GM18499 (cell line): Measurements from ENCODE around the gene CCDC74B.
"Not testable (repeated sequence)": the region's sequence is repeated elsewhere in the genome, so short reads cannot be mapped to it uniquely, and the experiment has no call there.

Experiments
- ATAC-seq: cut with Tn5 transposase; IDR thresholded peaks from one replicate; pipeline ENCODE4 v1.9.1; 2021; ENCODE audit warnings: moderate number of reproducible peaks; ENCODE audit not compliant: insufficient read depth, unreplicated experiment

The CCDC74B gene

DNA sequence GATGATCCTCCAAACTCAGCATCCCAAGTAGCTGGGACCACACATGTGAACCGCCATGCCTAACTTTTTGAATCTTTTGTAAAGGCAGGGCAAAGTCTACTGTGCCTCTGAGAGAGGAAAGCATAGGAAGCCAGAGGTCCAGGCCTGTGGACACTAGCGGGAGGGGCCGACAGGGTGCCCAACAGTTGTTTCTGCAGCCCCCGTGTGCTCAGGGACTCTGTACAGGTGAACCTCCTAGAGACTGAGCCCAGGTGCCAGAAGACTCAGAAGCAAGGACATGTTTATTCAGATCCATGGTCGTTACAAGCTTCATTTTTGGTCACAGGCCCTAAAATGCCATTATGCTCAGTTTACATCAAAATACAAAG lies 6.2 kb upstream of the CCDC74B start:
- ATAC-seq, result not testable (repeated sequence)

DNA sequence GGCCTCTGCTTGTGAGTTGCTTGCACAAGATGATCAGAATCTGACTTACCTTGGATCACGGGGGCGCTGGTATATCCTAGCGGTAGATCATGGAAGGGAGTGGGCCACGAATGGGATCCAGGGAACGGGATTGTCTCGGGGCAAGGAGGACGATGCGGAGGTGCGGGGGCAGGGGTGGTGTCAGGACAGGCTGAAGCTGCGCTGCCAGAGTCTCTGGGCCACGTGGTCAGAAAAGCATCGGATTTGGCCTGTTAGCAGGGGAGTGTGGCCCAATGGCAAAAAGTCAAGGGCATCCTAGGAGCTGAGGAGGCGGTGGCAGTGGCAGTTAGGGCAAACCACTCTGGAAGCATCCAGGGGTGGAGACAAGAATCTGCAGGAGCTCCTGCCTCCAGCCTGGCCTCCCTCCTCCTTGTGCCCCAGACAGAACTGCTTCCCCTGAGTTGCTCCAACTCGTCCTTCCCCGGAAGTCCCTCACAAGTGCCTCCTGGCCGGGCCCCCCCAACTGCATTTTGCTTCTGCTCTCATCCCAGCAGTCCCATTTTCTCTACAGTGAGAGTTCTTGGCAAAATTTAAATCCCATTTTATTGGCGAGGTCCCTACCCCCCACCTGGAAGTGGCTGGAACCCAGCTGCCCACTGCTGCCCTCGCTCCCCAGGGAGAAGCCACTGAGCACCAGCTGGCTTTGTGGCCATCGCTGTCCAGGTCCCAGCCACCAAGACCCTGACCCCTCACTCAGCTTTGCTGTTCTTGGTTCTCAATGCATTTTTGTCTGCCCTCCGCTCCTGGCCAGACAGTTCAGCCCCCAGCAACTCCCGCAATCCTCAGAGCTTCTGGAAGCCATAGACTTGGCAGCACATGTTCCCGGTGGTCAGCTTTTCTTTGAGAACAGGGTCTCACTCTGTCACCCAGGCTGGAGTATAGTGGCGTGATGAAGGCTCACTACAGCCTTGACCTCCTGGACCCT lies 5.6 kb upstream of the CCDC74B start:
- ATAC-seq, result no peak

DNA sequence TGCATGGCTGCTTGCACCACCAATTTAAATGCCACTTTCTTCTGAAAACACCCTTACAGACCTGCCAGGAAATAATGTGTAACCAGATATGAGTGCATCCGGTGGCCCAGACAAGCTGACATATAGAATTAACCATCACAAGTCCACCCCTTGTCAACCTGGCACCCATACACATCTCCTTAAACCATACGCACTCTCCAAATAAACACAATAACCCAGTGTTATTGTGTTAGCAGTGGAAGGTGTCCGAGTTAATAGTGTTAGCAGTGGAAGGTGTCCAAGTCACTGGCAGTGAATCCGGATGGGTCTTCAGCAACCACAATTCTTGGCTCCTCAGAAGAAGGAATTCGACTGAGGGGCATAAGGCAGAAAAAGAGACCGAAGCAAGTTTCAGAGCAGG lies 3.6 kb upstream of the CCDC74B start:
- not testable (repeated sequence) for ATAC-seq

DNA sequence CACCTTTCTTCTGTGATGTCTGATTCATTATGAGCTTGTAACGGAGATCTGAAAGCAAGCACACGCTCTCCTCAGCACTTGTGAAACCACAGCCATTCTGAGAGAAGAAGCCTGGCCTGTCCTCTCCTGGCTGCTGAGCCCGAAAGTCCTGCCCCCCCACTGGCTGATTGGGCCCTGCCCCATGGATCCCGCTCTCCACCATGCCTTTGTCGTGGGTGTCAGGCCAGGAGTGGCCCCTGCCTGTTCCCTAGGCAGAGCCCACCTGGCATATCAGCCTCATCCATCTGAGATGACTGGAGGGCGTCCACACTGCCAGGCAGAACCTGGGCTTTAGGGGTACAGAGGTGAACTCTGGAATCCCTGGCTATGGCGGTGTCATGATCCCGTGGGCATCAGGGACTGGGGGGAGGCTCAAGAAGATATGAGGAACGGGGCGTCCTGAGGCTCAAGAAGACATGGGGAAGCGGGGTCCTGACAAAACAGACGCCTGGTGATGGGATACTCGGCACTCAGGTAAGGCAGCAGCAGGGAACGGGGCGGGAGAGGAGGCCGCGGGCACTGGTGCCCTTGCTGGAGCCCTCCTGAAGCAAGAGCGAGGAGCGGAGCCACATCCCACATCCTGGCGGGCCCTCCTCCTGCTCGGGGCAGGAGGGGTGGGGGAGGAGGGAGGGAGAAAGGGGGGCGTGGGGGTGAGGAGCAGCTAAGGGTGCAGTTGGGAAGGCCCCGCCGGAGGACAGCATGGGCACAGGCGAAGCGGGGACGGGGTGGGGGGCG lies 1.5 kb downstream of the CCDC74B start:
- ATAC-seq, result not testable (repeated sequence)

DNA sequence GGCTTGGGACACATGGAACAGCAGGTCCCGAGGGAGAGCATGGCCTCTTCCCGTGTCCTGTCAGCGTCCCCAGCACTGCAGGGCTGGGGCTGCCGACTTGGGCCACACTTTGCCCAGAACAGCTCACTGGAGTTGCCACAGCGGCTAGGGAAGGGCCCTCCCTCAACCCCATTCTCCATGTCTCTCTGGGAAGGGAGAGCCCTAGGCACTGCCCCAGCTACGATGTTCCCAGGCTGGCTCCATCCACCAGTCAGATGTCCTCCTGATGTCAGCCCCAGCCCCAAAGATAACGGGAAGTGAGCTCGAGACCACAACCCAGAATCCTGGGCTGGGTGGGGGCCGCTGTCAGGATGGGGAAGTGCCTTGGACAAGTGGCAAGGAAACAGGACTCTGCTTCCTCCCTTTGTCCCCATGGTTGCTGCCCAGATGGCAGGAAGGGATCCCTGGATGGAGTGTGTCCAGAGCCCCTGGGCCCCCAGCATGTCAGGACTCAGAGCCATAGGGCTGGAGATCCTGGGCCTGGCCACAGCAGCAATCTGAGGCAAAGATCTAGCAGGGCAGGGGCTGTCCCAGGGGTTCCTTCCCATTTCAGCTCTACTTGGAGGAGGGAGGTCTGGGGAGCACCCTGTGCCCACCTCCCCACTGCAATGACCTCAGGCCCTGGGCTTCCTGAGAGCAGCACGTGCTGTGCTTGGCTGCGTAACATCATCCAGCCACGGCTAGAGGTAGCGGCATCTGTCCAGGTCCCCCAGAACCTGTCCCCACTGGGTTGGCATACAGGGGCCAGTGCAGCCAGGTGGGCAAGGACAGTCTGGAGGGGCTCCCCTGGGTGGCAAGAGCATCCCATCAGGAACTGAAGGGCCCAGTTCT lies 2.3 kb downstream of the CCDC74B start:
- not testable (repeated sequence) for ATAC-seq

DNA sequence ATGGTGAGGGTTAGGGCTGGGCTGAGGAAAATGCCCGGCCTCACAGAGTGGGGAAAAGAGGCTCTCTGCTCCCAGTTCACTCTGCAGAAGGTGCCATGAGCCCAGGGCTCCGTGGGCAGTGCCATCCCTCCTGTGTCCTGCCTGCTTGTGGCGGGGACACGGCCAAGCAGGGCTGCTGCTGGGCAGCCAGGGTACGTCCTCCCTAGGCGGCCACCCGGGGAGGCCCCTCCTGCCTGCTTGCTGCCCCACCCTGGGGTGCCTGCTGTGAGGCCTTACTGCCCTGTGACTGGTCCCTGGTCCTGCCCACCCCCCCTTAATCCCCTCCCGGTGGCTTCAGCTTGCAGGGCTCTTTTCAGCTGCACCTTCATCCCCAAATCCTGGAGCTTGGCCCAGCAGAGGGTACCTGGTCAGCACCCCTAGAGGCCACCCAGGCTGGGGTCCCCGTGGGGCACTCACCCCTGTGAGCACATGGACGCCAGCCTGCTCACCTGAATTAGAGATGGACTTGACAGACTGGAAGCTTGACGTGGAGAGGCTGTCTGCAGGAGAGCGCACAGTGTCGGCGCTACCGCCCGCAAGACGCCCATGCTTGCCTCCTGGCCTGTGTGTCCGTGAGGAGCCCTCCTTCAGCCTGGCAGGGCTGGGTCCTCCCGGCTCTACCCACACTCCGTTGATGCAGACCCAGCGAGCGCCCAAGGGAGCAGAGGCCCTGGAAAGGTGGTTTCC lies 3.1 kb downstream of the CCDC74B start:
- ATAC-seq, result not testable (repeated sequence)

DNA sequence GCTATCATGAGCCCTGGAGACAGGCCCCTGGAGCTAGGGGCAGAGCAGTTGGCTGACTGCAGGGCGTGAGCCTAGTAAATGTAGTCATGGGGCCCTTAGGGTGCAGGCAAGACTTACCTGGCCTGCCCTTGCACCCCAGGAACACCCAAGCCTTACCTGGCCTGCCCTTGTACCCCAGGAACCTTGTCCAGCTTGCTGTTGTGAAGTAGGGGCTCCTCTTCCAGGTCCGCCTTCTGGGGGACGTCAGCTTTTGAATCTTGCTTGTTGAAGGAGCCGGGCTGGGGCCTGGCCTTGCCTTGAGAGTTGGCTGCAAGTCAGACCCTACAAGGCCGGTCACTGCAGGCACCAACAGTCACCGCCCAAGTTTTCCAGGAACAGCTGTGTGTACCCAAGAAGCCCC lies 3.9 kb downstream of the CCDC74B start:
- not testable (repeated sequence) for ATAC-seq

DNA sequence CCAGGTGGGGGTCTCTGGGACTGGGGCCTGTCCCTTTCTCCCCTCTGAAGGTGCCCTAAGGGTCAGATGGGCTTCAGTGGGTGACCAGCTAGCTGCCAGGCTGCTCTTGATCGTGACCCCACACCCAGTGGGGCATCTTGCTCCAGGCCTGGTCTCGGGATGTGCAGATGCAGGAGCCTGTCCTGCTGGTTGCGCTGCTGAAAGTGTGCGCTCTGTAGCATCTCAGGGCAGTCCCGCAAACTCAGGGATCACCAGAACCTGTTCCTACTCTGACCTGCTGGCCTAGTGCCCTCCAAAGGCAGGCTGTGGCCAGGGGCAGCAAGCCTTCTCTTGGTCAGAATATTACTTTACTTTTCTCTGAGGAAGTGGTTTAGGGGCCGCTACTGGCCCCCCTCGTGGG lies 4.4 kb downstream of the CCDC74B start:
- ATAC-seq, result not testable (repeated sequence)

DNA sequence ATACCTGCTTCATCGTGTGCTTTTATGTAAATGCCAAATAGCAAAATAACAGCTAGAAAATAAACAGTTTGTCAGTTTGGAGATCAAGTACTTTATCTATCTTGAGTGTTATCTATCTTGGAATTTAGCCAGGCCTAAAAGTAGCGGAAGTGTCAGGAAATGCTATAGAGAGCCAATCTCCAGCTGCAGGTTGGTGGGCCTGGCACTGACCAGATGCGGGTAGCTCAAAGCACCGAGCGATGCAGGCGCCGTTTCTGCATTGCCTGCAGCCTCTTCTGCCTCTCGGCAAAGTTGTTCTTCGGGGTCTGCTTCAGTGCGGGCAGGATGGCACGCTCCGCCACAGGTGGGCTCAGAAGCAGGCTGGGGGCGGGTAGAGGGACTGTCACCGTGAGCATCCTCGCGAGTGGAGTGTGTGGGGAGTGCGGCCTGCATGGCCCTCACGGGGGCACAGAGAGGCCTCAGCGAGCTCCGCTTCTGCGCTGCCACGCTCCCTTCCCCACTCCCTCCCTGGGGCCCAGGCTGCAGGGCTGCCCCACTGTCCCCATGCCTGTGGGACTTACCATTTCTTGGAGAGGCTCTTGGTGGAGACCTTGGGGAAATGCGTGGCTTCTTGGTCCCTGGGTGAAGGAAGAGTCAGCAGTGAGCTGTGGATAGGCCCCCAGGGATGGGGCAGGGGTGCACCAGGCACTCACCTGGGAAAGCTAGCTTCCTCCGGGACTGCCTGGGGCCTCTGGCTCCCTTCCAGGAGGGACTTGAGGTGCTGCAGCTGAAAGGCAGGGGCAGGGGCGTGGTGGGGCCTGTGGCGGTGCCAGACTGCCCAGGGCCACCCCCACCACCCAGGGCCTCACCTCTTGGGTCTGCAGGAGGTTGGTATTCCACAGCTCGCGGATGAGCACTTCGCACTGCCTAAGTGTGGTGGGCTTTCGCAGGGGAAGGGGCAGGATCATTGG lies 5.3 kb downstream of the CCDC74B start:
- not testable (repeated sequence) for ATAC-seq

DNA sequence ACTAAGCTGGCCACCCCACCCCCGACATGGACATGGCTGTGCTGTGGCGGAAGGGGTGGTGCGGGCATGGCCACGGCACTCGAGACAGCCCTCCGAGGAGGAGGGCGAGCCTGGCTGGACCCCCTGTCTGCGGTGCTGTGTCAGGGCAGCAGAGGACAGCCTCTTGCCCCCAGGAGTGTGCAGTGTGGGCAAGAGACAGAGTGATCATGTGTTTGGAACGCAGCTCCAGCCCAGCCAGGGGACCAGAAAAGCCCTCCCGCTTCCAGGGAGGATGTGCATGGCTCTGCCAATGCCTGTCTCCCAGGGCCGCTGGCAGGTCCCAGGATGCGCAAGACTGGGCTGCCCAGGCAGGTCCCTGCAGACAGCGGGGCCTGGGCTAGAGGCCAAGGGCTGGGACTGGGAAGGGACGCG lies 6.1 kb downstream of the CCDC74B start:
- not testable (repeated sequence) for ATAC-seq

DNA sequence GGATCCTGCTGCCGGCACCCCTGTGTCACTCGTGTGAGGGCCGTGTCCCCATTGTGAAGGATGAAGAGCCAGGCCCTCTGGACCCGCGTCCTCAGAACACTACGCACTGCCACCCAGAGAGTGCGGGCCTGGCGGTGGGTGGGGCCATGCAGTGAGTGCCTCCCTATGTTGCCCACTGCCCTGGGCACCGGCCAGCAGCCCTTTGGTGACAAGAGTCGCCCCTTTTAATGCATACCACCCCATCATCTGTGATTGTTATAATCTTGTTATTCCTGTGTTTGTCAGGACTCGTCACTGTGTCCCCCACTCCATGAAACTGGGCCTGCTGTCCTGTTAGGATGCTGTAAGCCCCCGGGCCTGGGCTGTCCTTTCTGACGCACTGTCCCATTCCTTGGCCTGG lies 6.6 kb downstream of the CCDC74B start:
- ATAC-seq, result not testable (repeated sequence)

DNA sequence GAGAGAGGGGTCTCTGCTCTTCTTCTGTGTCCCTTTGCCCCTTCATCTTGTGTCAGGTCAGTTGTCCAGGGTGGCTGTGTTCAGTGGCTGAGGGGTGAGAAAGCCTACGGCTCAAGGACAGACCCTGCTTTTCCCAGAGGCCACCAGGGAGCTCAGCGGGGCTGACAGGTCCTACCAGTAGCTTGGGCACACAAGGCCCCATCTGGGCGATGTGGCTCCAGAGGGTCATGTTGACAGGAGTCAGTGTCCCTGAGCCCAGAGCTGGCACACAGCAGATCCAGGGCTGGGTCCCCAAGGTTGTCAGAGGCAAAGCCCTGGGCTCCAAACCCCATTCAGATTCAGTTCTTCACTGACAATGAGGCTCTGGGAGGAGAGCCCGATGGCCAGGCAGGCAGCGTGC lies 7.8 kb downstream of the CCDC74B start:
- ATAC-seq, result not testable (repeated sequence)

DNA sequence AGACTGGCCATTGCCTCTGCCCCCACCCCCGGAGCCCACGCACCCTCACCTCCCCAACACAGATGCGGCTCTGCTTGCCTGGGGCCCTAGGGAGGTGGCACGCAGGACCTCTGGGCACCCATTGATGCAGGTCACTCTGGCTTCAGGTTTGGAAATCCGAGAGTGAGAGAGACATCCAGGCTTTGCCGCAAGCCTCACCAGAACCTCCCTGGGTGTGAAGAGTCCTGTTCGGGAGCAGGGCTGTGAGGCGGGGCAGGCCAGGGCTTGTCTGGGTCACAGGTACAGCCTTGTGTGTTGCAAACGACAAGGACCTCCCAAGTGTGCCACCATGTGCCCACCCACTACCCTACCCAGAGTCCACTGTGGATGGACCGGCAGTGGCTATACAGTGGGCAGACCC lies 8.4 kb downstream of the CCDC74B start:
- ATAC-seq, result not testable (repeated sequence)

DNA sequence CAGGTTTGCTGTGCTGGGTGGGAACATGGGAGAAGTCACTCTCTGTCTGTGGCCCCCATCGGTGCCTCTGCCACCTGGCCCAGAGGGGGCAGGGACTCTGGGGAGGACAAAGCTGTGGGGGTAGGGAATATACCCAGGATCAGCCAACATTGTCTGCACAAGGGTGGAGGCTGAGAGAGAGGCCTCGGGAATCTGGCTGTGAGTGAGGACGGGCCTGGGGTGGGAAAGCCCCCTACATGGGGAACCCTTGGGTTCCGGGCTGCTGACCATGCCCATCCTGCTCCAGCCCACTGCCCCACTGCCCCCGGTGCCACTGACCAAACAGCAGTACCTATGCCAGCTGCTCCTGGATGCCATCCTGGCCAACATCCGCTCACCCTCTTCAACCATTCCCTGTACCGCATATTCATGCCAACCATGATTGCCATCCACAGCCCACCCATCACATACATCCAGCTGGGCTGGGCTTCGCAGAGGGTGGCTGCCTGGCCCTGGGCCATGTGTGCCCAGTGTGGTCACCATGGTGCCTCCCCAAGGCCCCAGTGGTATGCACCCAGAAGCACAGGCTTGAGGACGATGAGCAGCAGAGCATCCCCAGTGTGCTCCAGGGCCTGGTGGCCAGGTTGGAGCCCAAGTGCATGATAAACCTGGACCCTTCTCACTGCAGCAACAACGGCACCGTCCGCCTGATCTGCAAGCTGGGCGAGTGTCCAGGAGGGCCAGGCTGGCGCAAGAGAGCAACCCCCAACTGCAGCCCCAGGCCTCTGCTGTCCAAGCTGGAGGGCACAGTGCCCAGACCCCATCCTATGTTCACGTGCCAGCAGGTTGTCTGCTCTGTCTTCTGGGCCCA lies 9.0 kb downstream of the CCDC74B start:
- ATAC-seq, result no peak

DNA sequence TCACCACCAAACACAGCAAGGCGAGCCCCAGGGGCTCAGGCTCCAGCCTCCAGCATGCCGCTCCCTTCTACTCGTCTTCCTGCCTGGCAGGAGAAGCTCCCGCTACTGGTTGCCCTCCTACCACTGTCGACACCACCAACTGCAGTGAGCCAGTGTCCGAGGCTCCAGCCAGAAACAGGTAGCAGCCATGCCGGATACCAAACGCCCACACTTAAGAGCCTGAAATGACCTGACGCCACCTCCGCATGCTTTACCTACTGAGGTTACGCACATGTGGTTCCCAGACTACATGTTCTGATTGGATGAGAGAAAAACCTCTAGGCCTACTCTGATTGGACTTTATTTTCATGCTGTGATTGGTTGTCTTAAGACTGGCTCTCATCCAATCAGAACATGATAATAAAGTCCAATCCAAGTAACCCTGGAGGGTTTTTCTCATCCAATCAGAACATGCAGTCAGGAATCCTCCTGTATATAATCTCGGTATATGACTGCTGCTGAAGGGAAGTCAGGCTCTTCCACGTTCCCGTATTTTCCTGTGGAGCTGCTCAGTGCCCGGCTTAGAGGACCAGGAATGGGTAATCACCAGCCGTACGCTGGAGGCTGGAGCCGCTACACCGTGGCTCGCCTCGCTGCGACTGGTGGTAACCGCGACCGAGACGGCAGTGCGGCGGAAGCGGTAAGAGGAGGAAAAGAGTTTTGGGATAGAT lies 15.6 kb downstream of the CCDC74B start, which contains the start of gene POTEF:
POTEF (minus strand) TSS at position 103 of the 710 bp plus-strand sequence. CDS start 8,707 bp downstream, outside the sequence.
- ATAC-seq, result not testable (repeated sequence)

DNA sequence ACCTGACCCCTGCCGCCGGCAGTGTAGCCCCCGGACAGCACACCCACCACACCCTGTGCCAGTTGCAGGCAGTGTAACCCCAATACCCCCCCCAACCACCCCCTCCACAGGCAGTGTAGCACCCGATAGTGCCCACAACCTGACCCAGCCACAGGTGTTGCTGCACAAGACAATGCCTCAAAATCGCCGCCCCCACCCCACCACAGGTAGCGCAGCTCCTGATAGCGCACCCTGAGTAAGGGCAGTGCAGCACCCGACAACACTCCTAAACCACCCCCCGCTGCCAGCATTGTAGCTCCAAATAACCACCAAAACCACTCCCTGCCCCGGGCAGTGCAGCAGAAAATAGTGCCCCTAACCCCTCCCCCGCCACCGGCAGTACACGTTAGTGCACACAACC lies 16.4 kb downstream of the CCDC74B start:
- not testable (repeated sequence) for ATAC-seq

DNA sequence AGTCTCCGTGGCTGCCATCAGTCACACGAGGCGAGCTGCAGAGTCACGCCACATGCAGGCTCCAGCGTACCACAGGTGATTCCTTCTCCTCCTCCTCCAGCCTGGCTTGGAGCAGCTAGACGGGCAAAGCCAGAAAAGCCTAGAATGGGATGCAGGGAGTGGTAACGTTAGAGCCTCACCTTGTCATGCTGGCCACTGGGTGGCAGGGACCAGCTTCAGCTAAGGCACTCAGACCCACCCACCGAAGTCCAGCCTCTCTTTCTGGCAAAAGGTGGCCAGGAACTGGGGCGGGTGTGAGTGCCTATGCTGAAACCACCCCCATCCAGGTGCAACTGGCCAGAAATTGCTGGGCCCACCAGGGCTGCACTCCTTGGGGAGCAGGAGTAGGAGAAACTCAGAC lies 17.2 kb downstream of the CCDC74B start:
- not testable (repeated sequence) for ATAC-seq
